Dedifferentiated amniotic fluid mesenchymal stem cell (primary cell): ENCODE data around the gene EHMT2.
"Not testable (repeated sequence)": the region's sequence is repeated elsewhere in the genome, so short reads cannot be mapped to it uniquely, and the experiment has no call there.

Experiments
- DNase-seq: peaks from one replicate; pipeline ENCODE4 v3.0.0-alpha.2; 2016; ENCODE audit errors: extremely low spot score

The EHMT2 gene

DNA sequence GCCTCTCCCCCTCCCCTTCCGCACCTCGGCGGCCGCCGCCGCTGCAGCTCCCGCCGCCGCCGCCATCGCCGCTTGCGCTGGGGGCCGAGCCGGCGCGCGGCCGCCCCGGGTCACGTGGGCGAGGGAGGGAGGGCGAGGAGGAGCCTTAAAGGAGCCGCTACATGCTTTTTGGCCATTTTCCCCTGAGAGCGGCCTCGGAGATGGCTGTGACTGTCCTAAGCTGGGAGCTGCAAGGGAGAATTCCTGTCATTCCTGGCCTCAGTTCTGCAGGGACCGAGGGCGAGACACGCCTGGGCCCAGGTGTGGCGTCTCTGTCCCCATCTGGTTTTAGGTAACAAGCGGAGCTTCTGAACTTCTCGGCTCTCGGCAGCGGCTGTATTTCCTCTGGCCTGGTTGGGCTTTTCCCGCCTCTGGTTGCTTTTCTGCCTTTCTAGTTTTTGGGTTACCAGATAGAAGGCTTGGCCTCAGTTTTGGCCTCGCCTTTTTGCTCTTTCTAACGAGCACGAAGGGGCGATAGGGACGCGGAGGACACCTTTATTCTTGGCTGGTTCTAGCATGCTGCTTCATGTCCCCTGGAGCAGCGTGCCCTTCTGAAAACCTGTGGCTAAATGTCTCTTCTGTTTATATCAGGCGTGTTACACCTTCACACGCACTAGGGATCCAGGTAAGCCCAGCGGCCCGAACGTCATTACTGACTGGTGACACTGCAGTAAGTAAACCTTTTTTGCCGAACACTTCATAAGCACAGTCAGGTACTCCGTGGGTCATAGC is at the start of gene EHMT2:
Gene EHMT2, minus strand, starts transcription at position 87 of the 771 bp plus-strand sequence. Its CDS starts 21 bp downstream, at position 66.
- peak; percentile 70 for DNase-seq

DNA sequence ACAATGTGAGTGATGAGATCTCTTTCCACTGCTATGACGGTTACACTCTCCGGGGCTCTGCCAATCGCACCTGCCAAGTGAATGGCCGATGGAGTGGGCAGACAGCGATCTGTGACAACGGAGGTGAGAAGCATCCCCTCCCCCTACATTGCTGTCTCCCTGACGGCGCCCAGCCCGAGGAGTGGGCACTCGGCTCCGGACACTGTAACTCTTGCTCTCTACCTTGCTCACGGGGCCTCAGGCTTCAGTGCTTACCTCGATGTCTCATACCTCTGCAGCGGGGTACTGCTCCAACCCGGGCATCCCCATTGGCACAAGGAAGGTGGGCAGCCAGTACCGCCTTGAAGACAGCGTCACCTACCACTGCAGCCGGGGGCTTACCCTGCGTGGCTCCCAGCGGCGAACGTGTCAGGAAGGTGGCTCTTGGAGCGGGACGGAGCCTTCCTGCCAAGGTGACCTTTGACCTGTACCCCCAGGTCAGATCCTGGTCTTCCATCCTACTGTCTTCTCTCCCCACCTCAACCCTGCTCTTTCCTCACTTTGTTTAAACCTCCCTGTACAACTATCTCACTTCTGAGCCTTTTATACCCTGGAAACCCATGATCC is 49.7 kb upstream of the EHMT2 start:
- DNase-seq = no peak

DNA sequence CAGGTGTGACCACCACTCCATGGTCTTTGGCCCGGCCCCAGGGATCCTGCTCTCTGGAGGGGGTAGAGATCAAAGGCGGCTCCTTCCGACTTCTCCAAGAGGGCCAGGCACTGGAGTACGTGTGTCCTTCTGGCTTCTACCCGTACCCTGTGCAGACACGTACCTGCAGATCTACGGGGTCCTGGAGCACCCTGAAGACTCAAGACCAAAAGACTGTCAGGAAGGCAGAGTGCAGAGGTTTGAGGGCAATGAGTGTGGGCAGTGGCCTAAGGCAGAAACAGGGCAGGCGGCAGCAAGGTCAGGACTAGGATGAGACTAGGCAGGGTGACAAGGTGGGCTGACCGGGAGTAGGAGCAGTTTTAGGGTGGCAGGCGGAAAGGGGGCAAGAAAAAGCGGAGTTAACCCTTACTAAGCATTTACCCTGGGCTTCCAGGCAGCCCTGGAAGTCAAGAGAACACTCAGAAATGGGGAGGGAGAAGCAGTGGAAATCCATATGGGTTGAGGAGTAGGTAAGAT is 48.9 kb upstream of the EHMT2 start:
- no peak for DNase-seq

DNA sequence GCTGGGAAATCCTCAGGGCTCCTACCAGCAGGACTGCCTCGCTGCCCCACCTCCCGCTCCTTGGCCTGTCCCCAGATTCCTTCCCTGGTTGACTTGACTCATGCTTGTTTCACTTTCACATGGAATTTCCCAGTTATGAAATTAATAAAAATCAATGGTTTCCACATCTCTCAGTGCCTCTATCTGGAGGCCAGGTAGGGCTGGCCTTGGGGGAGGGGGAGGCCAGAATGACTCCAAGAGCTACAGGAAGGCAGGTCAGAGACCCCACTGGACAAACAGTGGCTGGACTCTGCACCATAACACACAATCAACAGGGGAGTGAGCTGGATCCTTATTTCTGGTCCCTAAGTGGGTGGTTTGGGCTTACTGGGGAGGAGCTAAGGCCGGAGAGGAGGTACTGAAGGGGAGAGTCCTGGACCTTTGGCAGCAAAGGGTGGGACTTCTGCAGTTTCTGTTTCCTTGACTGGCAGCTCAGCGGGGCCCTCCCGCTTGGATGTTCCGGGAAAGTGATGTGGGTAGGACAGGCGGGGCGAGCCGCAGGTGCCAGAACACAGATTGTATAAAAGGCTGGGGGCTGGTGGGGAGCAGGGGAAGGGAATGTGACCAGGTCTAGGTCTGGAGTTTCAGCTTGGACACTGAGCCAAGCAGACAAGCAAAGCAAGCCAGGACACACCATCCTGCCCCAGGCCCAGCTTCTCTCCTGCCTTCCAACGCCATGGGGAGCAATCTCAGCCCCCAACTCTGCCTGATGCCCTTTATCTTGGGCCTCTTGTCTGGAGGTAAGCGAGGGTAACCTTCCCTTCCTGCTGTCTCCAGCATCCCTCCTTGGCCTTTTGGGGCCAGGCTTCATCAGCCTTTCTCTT is 48.2 kb upstream of the EHMT2 start, which contains the start of gene CFB:
Gene CFB, plus strand, starts transcription at position 589 of the 863 bp plus-strand sequence. Its CDS starts 127 bp downstream, at position 716.
- DNase-seq = peak; percentile 81

DNA sequence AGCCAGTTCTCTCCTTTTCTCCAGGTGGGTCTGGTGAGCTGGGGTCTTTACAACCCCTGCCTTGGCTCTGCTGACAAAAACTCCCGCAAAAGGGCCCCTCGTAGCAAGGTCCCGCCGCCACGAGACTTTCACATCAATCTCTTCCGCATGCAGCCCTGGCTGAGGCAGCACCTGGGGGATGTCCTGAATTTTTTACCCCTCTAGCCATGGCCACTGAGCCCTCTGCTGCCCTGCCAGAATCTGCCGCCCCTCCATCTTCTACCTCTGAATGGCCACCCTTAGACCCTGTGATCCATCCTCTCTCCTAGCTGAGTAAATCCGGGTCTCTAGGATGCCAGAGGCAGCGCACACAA is 47.6 kb upstream of the EHMT2 start:
- DNase-seq = no peak

DNA sequence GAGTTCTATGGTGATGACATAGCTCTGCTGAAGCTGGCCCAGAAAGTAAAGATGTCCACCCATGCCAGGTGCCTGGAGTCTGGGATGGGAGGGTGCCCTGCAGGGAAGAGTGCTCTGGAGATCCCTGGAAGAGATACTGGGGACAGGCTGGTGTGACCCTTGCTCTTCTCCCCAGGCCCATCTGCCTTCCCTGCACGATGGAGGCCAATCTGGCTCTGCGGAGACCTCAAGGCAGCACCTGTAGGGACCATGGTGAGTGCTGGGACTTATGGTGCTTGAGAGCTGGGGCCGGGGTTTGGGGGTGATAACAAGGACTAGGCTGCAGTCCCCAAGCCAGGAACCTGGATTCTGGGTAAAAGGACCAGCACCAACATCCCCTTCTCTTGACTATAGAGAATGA is 46.2 kb upstream of the EHMT2 start:
- no peak for DNase-seq

DNA sequence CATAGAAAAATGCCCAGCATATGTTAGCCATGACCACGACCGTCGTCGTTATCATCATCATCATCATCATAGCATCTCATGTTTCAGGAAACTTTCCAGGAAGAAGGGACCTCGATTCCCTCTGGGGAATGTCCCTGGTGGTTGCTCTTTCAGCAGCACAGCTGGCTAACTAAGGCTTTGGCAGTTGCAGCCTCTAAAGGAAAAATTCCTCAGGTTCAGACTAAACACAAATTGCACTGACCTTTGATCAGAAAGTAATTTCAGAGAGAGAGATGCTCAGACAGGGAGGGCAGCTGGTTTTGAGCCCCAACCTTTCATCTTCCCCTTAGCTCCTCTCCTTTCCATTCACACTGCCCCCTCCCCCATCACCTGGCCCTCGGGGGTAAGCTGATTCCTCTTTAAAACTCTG is 42.8 kb upstream of the EHMT2 start:
- DNase-seq = no peak

DNA sequence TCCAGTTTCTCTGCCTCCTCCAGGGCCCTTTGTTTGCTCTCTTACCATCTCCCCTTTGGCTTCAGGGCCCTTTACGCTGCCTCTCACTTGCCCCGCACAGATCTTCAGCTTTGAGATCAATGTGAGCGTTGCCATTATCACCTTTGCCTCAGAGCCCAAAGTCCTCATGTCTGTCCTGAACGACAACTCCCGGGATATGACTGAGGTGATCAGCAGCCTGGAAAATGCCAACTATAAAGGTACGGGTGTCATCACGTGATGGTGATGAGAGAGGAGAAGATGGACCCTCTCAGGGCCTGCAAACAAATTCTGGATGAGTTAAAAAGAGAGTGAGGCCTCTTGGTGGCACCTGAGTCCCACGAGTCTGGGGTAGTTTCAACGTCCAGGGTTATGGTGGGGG is 38.3 kb upstream of the EHMT2 start:
- DNase-seq = no peak

DNA sequence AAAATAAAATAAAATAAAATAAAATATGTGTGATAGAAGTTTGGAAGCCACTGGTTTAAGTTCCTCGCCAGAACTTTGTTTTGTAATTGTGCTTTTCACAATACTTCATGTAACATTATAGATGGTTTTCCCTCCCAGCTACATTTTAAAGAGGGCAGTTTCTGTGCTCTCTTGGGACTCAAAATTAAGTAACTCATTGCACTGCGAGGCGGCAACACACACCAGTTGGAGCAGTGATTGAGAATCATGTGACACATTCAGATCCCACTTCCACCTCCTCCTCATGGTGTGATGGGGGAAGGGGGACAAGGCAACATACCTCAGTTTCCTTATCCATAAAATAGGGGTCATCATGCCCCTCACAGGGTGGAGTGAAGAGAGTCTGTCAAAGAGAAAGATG is 37.5 kb upstream of the EHMT2 start:
- DNase-seq = no peak

DNA sequence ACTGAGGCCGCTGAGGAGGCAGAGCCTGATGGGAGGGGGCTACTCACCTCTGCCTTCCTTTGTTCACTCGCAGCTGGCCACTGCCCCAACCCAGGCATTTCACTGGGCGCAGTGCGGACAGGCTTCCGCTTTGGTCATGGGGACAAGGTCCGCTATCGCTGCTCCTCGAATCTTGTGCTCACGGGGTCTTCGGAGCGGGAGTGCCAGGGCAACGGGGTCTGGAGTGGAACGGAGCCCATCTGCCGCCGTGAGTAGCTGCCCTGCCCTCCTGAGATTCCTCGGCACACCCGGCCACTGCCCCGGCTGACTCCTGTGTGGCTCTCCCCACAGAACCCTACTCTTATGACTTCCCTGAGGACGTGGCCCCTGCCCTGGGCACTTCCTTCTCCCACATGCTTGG is 36.0 kb upstream of the EHMT2 start:
- DNase-seq = no peak

DNA sequence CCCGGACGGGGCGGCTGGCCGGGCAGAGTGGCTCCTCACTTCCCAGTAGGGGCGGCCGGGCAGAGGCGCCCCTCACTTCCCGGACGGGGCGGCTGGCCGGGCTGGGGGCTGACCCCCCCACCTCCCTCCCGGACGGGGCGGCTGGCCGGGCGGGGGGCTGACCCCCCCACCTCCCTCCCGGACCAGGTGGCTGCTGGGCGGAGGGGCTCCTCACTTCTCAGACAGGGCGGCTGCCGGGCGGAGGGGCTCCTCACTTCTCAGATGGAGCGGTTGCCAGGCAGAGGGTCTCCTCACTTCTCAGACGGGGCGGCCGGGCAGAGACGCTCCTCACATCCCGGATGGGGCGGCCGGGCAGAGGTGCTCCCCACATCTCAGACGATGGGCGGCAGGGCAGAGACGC is 34.6 kb upstream of the EHMT2 start:
- DNase-seq = not testable (repeated sequence)

DNA sequence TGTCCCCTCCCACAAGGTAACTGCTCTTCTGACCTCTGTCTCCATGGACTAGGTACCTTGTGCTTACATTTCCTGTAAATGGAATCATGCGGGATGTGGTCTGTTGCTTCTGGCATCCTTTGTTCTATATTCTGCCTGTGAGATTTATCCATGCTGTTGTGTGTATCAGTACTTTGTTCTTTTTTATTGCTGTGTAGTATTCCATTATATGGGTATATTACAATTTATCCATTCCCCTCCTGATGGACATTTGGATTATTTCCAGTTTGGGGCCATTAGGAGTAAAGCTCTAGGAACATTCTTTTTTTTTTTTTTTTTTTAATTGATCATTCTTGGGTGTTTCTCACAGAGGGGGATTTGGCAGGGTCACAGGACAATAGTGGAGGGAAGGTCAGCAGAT is 33.5 kb upstream of the EHMT2 start:
- no peak for DNase-seq

DNA sequence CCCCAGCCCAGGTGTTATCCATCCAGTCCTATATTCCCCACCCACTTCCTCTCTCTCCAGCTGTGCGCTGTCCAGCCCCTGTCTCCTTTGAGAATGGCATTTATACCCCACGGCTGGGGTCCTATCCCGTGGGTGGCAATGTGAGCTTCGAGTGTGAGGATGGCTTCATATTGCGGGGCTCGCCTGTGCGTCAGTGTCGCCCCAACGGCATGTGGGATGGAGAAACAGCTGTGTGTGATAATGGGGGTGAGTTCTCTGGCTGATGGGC is 31.1 kb upstream of the EHMT2 start:
- no peak for DNase-seq

DNA sequence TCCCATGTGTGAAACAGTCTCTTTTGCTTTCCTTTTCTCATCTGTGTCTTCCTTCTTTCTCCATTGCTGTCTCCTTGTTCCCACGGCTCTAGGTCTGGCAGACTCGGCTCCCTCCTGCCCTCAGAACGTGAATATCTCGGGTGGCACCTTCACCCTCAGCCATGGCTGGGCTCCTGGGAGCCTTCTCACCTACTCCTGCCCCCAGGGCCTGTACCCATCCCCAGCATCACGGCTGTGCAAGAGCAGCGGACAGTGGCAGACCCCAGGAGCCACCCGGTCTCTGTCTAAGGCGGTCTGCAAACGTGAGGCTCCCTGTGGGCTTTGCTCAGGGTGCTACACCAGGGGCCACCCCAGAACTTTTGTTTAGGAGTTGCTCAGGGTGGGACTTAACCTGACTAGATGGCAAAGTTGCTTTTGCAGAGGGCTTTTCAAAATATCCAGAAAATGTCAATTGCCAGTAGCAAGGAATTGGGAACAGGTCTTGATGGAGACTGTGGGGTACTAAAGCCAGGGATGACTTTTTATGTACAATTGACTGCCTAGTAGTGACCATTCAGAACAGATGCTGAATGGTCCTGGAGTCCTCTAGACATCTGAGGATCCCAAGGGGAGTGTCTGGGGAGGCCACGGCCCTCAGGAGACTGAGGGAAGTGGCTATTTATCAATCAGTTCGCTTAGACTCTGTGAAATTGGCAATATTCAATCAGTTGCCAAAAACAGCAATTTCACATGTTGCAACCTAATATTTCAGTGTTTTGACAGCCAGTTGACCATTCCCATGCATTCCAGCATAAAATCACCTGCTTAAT is 30.6 kb upstream of the EHMT2 start:
- DNase-seq = no peak

DNA sequence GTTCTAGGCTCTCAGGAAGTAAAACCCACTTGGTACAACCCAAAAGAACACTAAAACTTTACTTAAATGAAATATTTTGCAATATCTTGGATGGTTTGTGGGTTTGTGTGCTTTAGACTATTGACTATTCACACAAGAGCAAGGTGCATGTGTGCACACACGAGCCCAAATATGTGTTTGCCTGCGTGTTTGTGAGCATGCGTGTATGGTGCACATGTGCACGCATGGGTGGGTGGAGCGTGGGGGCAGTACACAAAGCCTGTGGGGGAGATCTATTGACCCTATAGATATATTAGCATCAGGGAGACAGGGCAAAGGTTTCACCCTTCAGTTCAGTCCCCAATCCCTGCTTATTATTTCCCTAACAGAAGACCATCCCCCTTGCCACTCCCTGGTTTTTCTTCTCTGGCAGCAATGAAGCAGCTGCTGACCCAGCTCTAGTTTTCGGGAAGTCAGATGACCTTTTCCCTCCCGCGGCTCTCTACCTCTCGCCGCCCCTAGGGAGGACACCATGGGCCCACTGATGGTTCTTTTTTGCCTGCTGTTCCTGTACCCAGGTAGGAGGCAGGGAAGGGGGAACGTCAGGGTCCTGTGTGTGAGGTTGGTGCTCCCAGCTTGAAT is 29.9 kb upstream of the EHMT2 start, which contains the start of gene C2:
Gene C2, plus strand, starts transcription at position 476 of the 621 bp plus-strand sequence. Its CDS starts 36 bp downstream, at position 512.
- no peak for DNase-seq

DNA sequence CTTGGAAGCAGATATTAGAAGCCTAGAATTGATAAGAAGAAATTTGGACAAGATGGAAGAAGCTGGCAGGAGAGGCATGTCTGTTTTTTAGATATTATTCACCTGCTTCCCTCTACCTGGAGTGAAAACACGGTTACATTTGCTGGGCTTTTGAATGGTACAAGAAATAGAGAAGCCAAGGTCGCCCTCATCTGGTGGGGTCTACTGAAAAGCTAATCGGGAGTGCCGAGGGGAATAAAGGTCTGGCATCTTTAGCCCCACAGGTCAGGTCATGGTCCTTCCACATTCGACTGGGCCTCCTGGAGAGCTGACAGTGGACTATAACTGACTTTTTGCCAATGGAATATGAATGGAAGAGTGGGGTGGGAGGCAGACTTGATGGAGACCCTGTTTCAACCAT is 25.4 kb upstream of the EHMT2 start:
- no peak for DNase-seq

DNA sequence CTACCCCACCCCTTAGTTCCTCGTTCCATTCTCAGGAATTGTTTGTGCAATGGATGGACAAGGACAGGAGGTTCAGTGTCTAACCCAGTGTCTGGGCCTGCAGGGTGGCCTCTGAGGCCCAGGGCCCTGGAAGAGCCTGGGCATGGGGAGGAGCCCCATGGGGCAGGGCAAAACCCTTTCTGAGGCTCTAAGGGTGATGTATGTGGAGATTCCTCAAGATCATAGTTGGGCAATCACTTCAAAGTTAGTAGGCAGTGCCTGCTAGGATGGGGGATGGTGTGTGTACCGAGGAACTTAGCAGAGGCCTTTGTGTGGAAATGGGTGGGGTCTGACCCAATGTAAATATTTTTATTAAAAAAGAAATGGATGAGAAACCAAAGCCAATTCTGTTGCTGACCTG is 23.3 kb upstream of the EHMT2 start:
- DNase-seq = no peak

DNA sequence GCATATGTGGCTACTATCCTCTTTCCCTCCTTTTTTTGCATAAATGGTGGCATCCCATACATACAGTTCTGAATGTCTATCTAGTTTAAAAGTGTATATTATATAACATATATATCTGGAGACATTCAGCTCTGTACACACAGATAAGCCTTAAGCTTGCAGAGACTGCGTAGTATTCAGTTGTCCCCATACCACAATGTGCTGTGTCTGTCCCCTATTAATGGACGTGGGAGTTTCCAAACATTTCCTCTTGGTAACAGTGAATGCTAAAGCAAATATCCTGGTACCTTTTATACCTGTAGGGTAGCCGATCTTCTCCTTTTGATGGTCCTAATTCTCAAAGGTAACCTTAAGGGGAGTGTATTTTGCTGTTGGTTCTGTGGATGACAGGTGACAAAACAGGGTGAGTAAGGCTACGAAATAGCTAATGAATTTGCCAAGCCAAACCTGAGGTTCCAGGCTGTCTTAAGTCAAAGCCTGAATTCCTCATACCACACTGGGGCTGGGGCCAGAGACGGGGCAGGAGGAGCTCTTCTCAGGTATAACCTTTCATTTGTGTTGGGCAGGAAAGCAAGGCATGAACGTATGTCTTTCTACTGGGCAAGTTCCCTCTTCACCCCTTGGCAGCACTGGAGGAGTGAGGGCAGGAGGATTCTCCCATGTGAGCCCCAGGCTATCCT is 22.3 kb upstream of the EHMT2 start:
- no peak for DNase-seq

DNA sequence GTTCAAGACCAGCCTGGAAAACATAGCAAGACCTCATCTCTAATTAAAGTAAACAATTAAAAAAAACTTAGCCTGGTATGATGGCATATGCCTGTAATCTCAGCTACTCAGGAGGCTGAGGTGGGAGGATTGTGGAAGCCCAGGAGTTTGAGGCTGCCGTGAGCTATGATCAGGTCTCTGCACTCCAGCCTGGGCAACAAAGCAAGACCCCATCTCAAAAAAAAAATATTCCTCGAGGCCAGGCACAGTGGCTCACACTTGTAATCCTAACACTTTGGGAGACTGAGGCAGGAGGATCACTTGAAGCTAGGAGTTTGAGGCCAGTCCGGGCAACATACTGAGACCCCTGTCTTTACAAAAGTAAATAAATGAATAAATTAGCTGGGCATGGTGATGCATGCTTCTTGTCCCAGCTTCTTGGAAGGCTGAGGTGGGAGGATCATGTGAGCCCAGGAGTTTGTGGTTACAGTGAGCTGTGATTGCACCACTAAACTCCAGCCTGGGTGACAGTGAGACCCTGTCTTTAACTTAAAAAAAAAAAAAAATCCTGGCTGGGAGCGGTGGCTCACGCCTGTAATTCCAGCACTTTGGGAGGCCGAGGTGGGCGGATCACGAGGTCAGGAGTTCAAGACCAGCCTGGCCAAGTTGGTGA is 20.7 kb upstream of the EHMT2 start:
- no peak for DNase-seq

DNA sequence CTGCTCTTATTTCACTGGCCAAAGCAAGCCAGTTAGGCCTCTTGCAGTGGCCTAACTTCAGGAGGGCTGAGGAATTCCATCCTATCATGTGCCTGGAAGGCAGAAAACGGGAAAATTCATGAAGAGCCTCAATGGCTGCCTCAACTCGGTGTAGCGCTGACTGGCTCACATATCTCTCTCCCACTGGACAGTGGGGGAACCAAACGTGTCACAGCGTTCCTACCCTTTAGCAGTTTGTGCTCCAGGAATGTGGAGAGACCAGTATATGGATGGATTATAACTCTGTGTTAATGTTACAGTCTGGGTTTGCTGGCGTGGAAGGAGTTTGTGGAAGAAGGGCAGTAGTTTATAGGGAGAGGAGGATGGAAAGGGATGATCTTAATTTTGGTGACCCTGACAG is 18.3 kb upstream of the EHMT2 start:
- no peak for DNase-seq
